Colon (tissue), 2 donors: ENCODE data around the gene EPB41L5.
"Not testable (repeated sequence)": the region's sequence is repeated elsewhere in the genome, so short reads cannot be mapped to it uniquely, and the experiment has no call there.

ENCODE experiments used
- FAIRE-seq: peaks from 2 replicates; lab custom pipeline; 2012; peaks lifted over from hg19 to GRCh38; lab: Jason Lieb, UNC
- donor health status: control.
- donor health status: control.

The EPB41L5 gene

DNA sequence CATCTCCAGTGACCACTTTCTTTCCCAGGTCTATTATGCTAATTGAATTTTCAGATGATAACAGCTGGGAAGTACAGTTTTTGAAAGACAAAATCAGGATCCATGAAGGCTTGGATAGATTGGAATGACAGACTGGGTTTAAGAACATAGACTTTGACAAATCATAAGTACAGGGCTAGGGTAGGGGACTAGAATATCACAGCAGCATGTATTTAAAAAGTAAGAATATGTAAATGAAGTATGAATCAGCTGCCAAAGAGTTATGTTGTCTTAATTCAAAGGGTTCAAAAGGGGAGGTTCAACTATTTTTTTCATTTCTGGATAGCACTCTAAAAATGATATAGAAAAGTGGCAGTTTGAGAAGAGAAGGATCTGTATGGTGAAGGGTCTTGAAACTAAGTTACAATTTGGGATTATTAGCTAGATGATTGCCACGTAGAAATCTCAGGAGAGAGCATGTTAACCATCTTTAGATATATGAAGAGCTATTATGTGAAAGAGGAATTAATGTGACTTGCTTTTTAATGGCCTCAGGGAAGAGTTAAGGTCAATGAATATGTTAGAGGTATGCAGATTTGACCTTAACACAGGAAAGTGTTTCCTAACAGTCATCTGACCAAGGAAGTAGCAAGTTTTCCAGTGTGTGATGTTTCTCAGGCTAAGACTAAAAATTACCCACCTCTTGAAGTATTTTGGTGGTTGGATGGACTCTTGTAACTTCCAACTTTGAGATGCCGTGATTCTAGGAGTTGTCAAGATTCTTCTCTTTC, 128.6 kb downstream of the EPB41L5 start:
- FAIRE-seq = no peak

DNA sequence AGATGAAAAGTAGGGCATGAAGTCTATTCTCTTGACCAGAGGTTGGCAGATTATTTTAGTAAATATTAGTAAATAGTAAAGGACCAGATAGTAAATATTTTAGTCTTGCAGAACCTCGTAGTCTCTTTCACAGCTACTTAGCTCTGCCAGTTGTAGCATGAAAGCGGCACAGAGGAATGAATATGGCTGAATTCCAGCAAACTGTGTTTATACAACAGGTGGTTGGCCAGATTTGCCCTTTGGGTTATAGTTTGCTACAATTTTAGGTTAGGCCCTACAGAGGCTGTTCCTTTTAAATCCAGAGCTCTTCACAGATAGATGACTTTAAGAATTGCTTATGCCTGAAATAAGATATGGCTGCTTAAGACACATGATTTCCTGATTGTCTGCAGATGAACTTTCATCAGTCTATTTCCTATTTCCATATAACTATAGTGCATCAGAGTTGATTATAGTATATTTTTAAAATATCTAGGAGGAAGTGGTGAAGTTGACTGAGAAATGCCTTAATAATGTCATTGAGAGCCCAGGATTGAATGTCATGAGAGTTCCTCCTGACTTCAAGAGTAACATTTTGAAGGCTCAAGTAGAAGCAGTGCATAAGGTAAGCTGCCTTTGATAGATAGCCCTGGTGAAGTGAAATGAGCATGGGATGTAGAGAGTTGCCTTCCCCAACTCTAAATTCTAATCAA, 129.8 kb downstream of the EPB41L5 start:
- no peak for FAIRE-seq

DNA sequence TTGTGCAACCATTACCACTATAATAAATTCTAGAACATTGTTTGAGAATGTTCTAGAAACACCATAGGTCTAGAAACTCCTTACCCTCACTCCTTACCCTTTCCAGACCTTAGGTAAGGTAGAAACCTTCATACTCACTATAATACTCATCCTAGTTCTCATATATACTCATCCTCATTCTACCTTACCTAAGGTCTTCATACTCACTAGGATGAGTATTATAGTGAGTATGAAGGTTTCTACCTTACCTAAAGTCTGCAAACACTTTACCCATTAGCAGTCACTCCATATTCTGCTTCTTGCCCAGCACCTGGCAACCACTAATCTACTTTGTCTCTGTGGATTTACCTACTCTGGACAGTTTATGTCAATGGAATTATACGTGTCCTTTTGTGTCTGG, 135.4 kb downstream of the EPB41L5 start:
- no peak for FAIRE-seq

DNA sequence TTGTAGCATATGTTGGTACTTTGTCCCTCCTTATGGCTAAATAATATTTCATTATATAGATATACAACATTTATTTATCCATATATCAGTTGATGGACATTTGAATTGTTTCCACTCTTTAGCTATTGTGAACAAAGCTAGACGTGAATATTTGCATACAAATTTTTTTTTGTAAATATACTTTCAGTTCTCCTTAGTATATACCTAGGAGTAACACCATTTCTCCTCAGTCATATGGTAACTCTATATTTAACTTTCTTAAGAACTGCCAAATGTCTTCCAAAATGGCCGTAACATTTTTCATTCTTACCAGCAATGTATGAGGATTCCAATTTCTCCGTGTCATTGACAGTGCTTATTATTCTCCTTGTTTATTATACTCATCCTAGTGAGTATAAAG, 135.8 kb downstream of the EPB41L5 start:
- FAIRE-seq = no peak

DNA sequence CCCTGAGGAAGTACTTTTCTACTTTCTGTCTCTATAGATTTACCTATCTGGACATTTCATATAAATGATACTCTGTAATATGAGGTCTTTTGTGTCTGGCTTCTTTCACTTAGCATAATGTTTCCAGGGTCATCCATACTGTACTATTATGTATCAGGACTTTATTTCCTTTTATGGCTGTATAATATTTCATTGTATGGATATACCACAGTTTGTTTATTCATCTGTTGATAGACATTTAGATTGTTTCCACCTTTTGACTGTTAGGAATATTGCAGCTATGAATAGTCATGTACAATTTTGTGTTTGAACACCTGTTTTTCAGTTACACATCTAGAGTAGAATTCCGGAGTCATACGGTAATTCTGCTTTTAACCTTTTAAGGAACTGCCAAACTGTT, 136.5 kb downstream of the EPB41L5 start:
- no peak for FAIRE-seq

DNA sequence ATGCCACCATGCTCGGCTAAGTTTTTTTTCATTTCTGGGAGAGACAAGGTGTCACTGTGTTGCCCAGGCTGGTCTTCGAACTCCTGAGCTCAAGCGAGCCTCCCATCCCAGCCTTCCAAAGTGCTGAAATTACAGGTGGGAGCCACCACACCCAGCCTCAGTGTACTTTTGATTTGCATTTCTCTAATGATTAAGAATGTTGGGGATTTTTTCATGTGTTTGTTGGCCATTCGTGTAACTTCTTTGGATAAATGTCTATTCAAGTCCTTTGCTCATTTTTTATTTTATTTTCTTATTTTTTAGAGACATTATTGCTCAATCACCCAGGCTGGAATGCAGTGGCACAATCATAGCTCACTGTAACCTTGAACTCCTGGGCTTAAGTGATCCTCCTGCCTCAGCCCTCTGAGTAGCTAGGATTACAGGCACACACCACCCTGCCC, 137.2 kb downstream of the EPB41L5 start:
- FAIRE-seq = no peak

DNA sequence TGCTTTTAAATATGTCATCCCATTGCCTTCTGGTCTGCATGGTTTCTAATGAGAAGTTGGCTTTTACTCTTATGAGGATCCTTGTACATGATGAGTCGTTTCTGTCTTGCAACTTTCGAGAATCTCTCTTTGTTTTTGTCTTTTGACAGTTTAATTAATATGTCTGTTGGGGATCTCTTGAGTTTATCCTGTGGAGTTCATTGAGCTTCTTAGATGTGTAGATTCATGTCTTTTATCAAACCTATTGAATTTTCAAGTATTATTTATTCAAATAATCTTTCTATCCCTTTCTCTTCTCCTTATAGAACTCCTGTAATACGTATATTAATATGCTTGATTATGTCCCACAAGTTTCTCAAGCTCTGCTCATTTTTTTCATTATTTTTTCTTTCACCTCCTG, 142.4 kb downstream of the EPB41L5 start:
- no peak for FAIRE-seq

DNA sequence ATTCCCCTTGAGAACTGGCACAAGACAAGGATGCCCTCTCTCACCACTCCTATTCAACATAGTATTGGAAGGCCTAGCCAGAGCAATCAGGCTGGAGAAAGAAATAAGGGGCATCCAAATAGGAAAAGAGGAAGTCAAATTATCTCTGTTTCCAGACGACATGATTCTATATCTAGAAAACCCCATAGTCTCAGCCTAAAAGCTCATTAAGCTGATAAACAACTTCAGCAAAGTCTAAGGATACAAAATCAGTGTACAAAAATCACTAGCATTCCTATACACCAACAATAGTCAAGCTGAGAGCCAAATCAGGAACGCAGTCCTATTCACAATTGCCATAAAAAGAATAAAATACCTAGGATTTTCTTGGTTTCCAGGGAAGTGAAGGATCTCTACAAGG, 145.8 kb downstream of the EPB41L5 start:
- FAIRE-seq = not testable (repeated sequence)

DNA sequence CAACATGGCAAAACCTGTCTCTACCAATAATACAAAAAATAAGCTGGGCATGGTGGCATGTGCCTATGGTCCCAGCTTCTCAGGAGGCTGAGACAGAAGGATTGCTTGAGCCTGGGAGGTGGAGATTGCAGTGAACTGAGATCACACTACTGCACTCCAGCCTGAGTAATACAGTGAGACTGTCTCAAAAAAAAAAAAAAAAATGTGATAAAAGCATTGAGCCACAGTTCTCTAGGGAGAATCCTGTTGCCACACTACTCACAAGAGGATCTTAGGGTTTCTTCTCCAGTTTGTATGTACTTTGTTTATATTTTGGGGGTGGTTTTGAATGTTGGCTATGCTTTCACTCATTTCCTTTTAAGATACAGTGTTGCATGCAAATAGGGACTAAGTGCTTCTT, 148.3 kb downstream of the EPB41L5 start:
- FAIRE-seq = no peak

DNA sequence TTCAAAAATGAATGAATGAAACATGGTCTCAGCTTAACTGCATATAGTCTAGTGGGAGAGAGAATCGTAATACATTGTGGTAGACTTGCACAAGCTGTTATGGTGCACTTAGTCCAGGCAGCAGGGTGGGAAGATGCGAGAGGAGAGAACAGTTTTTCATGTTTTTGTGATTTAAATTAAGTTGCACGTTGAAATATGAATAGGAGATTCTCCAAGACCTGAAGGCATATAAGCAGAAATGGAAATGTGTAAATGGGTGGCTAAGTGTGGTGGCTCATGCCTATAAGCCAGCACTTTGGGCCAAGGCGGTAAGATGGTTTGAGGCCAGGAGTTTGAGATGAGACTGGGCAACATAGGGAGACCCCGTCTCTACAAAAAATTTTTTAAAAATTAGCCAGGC, 149.8 kb downstream of the EPB41L5 start:
- FAIRE-seq = no peak

DNA sequence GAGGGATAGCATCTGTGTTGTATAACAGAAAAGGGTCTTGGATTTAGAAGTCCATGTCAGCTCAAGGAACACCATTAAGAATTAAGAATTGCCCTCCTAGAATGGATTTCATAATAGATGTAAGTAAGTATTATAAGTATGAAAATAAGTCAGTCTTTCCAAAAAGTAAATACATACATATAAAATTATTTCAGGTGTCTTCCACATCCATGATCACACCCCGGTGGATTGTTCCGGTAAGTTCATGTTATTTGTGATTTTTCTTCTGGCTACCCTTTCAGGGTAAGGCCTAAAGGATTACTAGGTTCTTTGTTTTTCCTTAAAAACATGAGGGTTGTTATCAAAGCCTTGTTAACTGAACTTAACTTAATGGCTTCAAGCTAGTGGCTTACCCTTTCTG, 154.4 kb downstream of the EPB41L5 start:
- no peak for FAIRE-seq

DNA sequence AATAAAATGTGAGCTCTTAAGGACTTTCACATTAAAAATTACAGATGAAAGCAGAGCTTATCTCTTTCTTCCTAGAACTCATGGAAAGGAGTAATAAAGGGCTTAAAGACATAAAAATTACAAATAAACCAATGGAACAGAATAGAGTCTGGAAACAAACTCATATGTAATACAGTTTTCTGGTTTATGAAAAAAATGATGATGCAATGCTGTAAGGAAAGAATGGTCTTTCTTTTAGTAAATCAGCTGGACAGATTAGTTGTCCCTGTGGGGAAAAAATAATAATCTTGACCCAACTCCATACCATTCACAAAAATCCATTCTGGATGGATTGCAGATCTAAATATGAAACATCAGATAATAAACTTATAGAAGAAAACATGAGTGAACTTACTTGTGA, 156.1 kb downstream of the EPB41L5 start:
- FAIRE-seq = no peak

DNA sequence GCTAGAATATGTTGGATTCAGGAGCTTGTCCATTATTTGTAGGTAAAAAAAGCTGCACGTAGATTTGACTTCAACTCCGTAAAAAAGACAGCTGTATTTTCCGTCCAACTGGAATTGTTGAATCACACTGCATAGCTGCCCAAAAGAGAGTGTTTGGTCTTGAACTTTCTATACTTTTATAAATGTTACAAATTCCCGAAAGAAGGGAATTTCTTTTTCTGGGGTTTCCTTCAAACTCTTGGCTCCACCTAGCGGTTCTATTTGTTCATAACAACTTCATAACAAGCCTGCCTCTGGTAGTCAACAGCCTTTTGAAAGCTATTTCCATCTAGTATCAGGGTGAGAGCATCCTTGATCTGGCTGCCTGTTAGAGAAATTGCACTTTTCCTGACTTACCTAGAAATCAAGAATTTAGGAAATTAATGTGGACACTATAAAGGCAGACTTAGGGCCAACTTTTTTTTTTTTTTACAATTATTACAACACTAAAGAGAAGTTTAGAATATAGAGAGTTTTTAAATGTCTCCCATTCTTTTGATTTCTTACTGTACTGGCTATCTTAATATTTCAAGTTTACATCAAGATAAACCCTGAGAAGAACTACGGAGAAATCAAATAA, 162.2 kb downstream of the EPB41L5 start:
- FAIRE-seq = no peak

DNA sequence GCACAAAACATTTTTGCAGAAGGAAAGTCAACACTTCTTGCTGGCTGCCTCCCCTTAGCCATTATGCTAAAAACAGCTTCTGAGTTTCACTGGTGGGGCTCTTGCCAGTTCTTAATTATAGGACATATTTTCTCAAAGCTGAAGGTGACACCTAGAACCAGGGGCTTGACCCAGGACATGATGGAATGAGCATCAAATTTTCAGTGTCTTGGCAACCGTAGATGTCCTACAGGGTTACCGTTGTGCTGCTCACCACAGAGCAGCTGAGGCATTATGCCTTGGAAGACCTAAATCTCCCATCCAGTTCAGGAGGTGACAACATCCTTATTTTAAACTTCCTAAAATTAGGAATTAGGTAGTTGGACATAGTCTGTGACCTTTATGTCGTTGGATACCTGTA, 163.6 kb downstream of the EPB41L5 start:
- FAIRE-seq = no peak

DNA sequence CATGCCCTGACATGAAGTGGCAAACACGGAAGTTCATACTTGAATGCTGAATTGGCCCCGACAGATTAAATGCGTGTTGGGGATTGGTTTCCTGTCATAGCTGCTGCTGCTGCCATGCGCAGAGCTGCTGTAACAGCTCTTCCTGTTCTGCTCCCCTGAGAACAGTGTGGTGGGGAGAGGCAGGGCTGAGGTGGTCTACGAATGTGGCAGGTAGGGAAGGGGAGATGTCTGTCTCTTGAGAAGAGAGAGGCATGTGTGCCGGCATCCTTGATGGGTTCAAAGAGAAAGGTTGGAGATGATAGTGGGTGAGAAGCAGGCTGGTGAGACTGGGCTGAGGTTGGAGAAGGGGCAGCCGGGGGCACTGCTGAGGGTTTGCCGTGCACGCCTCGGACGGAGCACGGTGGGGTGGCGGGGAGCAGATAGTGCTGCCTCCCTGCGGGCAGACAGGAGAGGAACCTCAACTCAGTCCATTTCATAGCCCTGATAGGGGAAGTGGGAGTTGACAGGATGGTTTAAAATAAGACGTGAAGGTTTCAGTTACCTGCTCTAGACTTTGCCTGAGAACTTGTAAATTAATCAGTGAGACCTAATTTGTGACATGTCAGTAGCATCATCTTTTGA, 164.2 kb downstream of the EPB41L5 start:
- FAIRE-seq = no peak

DNA sequence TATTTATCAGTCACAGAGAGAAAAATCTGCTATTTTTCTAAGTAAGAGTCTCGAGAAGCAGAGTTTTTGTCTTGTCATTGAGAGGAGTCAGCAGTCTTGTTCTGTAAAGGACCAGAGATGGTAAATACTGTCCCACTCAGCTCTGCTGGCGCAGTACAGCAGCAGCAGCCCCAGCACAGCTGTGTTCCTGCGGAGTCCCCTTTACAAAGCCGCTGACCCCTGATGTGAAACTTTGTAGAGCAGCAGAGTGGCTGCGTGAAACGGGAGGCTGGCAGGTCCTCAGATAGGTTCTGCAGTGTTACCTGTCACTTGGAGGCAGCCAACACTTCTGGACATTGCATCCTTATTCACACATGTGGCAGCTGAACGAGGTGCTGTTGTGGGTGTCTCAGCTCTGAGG, 165.1 kb downstream of the EPB41L5 start:
- no peak for FAIRE-seq

DNA sequence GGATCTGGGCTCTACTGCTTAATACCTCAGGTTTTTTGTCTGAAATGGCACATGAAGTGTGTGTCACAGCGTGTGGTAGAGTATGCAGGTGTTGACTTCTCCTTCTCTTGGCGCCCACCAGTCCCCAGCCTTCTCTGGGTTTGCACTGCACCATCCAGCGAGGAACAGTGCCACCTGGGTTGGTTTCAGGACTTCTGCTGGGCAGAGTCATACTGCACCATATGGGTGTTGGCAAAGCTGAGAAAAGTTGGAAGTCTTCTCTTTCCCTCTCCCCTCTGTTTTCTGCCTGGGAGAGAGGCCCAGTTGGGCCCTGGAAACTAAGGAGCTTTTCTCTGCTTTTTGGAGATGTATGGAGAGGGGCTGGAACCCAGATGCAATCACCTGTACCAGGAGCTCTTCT, 166.5 kb downstream of the EPB41L5 start:
- no peak for FAIRE-seq

DNA sequence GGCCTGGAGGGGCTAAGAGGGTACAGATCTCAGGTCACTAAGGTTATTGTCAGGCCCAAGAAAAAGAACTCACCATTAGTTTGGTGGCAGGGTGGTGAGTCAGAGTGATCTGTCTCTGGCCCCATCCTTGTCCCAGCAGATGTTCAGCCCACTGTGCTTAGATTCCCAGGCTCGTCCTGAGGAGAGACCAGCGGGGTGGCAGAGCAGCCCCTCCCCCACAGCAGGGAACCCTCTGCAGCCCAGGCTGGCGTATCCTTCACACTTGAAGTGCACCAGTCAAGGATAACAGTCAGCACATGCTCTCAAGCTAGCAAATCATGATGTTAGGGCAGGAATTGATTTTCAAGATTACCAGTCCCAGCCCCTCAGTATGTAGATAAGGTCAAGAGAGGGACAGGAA, 167.2 kb downstream of the EPB41L5 start:
- FAIRE-seq = no peak

DNA sequence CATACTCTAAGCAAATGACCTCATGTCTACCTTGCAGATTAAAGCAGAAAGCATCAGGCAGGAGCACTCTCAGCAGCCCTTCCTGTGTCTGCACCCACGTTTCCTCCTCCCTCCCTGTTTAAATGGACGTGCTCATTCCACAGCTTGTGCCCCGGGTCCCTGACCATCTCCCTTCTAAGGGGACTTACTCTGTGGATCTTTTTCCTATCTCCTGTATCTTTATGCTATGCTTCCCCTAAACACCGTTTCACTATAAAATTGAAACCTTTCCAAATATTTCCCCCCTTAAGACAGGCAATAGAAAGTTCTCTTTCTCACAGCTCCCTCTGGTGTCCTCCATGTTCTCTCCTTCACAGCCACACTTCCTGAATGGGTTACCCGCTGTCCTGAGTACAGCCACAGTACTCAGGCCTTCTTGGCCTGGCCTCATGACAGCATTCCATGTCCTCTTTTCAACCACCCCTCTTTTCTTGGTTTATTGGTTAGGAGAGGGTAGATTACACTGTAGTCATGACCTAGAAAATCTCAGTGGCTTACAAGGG, 169.2 kb downstream of the EPB41L5 start:
- FAIRE-seq = no peak

DNA sequence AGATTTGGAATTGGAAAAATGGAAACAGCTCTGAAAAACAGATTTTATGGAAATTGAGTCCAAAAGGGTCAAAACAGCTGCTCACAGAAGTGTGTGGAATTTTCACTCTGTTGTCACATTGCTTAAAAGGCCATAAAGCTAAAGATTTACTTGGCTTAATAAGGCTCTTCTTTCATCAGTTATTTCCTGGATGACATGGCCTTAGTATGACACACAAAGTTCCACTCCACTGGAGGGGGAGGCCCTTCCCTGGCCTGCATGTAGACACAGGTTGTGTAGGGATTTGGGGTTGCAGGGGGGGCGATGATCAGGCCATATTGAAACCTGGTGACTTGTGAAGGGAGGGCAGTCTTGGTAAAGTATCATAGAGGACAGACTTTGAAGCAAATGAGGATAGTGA, 176.3 kb downstream of the EPB41L5 start:
- no peak for FAIRE-seq

DNA sequence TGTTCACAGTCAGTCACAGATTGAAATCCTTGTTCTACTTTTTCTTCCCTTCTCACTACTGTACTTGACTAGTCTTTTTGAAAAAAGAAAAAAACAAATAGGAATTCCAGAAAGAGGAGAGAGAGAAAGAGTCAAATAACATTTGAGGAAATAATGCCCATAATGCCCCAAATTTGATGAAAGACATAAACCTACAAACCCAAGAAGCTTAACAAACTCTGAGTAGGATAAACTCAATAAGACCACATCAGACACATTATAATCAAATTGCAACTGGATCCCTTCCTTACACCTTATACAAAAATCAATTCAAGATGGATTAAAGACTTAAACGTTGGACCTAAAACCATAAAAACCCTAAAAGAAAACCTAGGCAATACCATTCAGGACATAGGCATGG, 179.4 kb downstream of the EPB41L5 start:
- FAIRE-seq = no peak

DNA sequence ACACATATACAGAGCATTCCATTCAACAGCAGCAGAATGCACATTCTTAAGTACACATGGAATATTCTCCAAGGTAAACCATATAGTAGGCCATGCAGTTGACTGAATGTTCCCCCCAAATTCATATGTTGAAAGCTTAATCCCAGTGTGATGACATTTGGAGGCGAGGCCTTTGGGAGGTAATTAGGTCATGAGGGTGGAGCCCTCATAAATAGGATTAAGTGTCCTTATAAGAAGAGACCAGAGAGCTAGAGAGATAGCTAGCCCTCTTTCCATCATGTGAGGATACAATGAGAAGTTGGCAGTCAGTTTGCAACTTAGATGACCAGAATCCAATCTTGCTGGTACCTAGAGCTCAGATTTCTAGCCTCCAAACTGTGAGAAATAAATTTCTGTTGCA, 182.7 kb downstream of the EPB41L5 start:
- FAIRE-seq = no peak
